Stomach (tissue), 4 donors: Measurements from ENCODE around the gene MED31.

Experiments
- CTCF ChIP-seq, 7 experiments: fragments of 450-650 bp in 4 of 7; fragments of 200-600 bp in 3 of 7; sonication (generic) in 3 of 7; IDR thresholded peaks; one replicate each; pipeline ENCODE4 v1.5.1; 2016 to 2019; ENCODE audit warnings: antibody characterized with exemption in 7 of 7, control low read depth in 2 of 7, mild to moderate bottlenecking in 1 of 7
- EP300 ChIP-seq: sonication (generic); formaldehyde crosslinking; IDR thresholded peaks from one replicate; pipeline ENCODE4 v1.6.1; 2017; ENCODE audit warnings: antibody characterized with exemption
- POLR2AphosphoS5 ChIP-seq, 3 donors: sonication (generic); formaldehyde crosslinking; IDR thresholded peaks; one replicate each; pipeline ENCODE4 v1.6.1; 2016; ENCODE audit warnings: antibody characterized with exemption in 3 of 3

DNA sequence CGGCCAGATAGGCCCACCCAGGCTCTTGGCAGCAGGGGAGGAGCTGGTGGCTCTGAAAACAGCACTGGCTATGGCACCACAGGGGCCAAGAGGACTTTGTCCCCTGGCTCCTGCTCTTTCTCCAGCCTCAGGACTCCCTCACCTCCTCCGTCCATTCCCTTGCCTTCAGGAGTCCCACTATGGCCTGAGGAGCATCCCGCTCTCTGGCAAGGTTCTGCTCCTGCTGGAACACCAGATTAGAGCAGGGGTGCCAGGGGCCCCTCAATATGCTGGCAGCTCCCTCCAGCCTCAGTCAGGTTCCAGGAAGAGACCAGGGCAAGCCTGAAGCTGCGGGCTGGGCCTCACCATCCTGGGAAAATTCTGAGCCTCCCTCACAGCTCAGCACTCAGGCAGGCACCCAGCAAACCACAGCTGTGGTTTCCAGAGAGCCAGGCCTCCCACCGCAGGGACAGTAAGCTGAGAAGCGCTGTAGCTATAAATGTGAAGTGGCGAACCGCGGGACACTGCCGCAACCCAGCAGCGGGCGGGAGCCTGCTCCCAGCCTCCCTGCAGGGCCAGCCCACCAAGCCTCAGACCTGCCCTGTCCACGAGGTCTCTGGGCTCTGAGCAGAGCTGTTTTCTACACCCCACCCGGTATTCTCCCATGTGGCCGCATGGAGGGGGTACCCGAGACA is 25.9 kb upstream of the MED31 start:
- TF ChIP-seq CTCF (IDR thresholded peaks at IDR 0.05) (no peak), EP300 (no peak), POLR2AphosphoS5 (IDR thresholded peaks at IDR 0.05) (no peak)
